HG03066 (cell line): Measurements from ENCODE around the gene TDRD7.

ENCODE experiments used
- ATAC-seq: cut with Tn5 transposase; IDR thresholded peaks from one replicate; pipeline ENCODE4 v1.9.1; 2021; ENCODE audit warnings: low read depth; ENCODE audit not compliant: unreplicated experiment

TDRD7 gene

GRCh38 chr9:97411789-97412625 lies at the start of gene TDRD7:
Gene TDRD7 (plus strand): TSS chr9:97412096. CDS start chr9:97428466, 16,370 bp downstream.
- ATAC-seq = peak; percentile 68

DNA sequence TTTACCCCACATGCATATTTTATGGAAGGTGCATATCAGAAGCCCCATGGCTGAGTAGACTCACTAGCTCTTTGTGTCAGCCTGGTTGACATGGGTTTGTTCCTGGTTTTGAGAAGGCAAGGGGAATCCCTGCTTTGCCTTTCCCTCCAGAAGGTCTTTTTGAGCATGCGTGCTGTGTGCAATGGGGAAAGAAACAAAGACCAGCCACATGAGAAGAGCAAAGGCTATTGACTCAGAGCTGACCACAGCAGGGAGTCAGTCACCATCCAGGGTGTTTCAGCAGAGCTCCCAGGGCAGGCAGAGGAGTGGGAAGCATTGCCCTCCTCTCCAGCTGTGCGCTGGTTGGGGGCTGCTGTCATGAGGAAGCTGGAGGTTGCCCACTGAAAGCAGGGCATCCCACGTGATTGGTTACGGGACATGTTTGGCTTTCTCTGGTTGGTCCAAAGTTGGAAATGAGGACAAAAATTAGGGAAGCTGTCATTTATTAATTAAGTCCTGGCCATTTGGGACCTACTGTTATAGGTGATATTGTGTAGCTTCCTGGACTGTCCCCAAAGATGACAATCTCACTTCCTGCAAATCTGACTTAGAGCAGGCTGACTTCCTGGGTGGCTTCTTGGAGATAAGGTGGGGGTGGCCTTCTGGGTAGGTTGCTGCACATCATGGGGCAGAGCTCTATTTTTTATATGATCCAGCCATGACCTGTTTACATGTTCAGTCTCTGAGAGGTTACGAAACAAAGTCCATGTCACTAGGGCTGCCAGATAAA lies 48.9 kb upstream of the TDRD7 start:
- no peak for ATAC-seq

GRCh38 chr9:97363661-97364299 lies 48.1 kb upstream of the TDRD7 start:
- no peak for ATAC-seq

- ATAC-seq = no peak
These were observed 47.0 kb upstream of the TDRD7 start for GRCh38 chr9:97364769-97365490.

- ATAC-seq = no peak
These were observed 46.3 kb upstream of the TDRD7 start for GRCh38 chr9:97365634-97366033.

DNA sequence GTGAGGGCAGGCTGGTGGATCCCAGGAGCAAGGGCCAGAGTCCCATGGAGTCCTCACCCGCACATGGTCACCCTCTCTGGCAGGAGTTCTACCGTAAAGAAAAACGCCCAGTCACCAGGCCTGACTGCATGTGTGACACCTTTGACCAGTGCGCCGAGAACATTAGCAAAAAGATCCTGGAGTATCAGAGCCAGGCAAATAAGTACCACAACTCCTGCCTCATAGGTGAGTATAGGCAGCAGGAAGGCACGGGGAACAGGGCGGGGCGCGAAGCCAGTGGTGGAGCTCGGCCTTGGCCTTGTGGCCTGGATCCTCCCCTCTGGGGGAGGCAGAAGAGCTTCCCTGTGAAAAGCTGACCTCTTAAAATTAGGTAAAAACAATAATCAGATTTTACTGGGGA lies 45.4 kb upstream of the TDRD7 start:
- no peak for ATAC-seq

GRCh38 chr9:97366889-97367288 lies 45.0 kb upstream of the TDRD7 start:
- ATAC-seq = no peak

- no peak for ATAC-seq
These were observed 44.2 kb upstream of the TDRD7 start for GRCh38 chr9:97367729-97368128.

DNA sequence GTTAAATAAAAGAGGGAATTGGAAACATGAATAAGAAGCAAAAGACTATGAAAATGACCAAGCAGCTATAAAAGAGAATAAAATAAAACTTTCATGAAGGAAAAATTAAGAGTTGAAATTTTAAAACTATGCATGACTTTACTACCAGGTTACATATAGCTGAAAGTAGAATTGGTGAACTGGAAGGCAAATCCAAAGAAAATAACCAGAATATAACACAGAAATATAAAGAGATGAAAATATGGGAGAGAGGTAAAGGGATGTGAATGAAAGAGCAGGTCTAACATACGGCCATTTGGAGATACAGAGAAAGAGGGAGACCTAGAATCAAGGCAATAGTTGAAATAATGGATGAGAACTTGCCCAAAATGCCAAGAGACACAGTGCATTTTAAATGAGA lies 42.9 kb upstream of the TDRD7 start:
- ATAC-seq = no peak

- no peak for ATAC-seq
These were observed 39.3 kb upstream of the TDRD7 start for GRCh38 chr9:97372580-97372979.

DNA sequence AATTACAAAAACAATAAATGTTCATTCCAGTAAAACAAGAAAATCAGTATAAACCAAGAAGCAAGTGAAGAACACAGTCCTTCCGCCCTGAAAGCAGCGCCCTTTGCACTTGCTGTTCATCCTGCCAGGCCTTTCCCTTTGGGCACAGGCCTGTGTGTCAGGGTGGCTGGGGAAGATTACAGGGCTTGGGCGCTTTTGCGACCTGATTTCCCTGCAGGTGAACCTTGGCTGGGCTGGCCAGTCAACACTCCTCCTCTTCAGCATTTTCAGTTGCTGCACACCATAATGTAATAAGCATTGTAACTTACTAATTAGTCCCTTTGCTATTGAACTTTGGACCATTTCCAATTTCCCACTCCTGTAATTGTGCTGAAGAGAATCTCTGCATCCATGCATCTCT lies 38.6 kb upstream of the TDRD7 start:
- no peak for ATAC-seq

DNA sequence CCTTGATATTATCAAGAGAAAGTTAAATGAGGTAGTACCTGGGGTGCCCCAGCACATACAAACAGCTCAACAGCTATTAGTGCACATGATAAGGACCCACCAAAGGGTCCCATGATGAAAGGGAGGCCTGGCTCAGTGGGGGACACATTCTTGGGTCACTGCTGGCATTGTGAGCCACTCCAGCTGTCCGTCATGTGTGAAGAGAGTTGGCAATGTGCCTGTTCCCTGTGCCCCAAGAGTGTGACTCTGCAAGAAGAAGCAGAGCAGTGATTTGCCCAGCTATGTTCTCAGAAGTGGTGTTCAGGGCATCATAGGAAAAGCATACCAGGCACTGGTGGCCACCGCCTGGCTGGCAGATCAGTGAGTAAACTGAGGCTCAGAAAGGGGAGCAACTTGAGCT lies 37.1 kb upstream of the TDRD7 start:
- no peak for ATAC-seq

- ATAC-seq = no peak
These were observed 35.0 kb upstream of the TDRD7 start for GRCh38 chr9:97376902-97377301.

GRCh38 chr9:97382099-97382718 lies 29.7 kb upstream of the TDRD7 start:
- no peak for ATAC-seq

GRCh38 chr9:97384406-97385262 lies 27.3 kb upstream of the TDRD7 start:
- ATAC-seq = no peak

- no peak for ATAC-seq
These were observed 26.2 kb upstream of the TDRD7 start for GRCh38 chr9:97385626-97386264.

DNA sequence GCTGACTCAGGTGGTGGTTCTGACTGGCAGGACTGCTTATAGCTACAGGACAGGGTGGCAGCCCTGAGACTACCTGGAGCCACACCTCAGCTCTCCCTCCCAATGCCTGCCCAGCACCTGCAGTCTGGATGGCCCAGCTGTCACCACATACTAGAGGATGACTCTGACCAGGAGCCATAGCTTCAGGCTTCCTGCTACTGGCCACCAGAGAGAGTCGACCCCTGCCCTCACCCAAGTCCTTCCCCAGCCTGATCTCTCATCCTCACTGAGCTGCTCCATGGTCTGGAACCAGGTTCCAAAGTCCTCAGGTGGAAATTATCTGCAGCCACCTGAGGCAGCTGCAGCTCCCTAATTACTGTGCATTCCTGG lies 25.6 kb upstream of the TDRD7 start:
- ATAC-seq = no peak

- no peak for ATAC-seq
These were observed 25.0 kb upstream of the TDRD7 start for GRCh38 chr9:97386733-97387503.
